ENCODE data around the gene INPP5E.
"Not testable (repeated sequence)": the region's sequence is repeated elsewhere in the genome, so short reads cannot be mapped to it uniquely, and the experiment has no call there.

INPP5E gene

GRCh38 chr9:136426787-136427186 lies 12.9 kb downstream of the INPP5E start:
- no peak for DNase-seq

GRCh38 chr9:136425367-136425766 lies 14.3 kb downstream of the INPP5E start:
- not testable (repeated sequence) for DNase-seq

- DNase-seq = no peak
Measured at GRCh38 chr9:136424750-136425362, 14.8 kb downstream of the INPP5E start.

- no peak for DNase-seq
Measured at GRCh38 chr9:136423432-136424146, 16.1 kb downstream of the INPP5E start.

DNA sequence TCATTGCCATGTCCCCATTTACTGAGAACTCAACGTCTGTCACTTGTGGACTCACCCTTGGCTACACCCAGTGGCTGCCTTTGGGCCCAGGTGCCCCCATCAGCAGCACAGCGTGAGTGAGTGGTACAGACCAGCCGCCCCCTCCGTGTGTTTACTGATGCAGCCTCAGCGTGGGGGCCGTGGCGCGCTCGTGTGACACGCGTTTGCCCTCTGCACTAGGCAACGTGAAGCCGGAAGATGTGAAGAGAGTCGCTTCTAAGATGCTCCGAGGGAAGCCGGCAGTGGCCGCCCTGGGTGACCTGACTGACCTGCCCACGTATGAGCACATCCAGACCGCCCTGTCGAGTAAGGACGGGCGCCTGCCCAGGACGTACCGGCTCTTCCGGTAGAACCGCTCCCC lies 16.8 kb downstream of the INPP5E start:
- DNase-seq = no peak

DNA sequence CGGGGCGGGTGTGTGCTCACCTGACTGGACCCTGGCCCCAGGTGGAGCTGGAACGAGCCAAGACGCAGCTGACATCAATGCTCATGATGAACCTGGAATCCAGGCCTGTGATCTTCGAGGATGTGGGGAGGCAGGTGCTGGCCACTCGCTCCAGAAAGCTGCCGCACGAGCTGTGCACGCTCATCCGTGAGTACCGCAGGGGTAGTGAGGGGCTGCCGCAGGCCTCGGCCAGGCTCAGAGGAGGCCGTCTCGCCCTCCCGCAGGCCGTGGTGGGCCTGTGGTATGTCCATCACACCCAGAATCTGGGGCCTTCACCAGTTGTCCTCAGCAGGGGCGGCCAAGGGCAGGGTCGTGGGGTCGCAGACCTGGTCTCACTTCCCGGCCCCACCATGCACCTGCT lies 17.9 kb downstream of the INPP5E start:
- no peak for DNase-seq

DNA sequence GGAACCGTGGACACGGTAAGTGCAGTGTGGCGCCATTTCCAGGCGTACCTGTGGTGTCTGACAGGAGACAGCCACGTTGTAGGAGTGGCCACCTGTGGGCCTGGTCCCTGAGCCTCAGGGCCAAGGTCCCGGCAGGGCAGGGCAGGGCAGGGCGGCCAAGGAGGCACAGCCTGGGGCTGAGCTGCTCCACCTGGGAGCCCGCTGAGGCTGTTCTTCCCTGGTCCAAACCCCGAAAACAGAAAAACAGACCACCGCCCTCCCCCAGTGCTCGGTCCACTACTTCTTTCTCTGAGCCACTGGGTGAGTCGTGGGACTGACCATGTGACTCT lies 20.6 kb downstream of the INPP5E start:
- DNase-seq = no peak

DNA sequence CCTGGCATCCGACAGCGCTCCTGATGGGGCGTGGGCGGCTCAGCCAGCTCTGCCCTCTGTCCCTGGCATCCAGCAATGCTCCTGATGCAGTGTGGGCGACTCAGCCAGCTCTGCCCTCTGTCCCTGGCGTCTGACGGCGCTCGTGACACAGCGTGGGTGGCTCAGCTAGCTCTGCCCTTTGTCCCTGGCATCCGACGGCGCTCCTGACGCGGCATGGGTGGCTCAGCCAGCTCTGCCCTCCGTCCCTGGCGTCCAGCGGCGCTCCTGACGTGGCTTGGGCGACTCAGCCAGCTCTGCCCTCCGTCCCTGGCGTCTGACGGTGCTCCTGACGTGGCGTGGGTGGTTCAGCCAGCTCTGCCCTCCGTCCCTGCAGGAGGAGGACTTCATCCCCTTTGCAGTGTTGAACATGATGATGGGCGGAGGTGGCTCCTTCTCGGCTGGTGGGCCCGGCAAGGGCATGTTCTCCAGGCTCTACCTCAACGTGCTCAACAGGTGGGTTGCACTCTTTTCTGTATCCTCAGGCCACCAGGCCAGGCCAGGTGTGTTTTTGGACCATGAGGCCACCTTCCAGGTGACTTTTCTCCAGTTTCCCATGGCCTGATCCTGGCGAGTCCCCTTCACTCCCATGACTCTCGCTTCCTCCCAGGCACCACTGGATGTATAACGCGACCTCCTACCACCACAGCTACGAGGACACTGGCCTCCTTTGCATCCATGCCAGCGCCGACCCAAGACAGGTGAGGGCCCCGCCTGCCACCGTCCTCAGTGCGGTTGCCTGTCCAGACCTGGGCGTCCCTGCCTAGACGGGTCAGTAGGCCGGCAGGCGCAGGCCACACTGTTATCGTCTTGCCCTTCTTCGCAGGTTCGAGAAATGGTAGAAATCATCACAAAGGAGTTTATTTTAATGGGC lies 21.2 kb downstream of the INPP5E start:
- no peak for DNase-seq

DNA sequence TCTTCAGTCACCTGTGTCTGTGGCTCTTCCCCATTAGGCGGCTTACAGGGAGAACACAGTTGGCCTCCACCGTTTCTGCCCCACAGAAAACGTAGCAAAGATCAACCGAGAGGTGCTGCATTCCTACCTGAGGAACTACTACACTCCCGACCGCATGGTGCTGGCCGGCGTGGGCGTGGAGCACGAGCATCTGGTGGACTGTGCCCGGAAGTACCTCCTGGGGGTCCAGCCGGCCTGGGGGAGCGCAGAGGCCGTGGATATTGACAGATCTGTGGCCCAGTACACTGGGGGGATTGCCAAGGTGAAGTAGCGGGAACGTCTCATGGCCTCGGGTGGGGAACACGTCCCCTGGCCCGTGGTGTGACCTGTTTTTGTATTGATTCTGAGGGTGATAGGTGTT lies 22.7 kb downstream of the INPP5E start:
- no peak for DNase-seq

DNA sequence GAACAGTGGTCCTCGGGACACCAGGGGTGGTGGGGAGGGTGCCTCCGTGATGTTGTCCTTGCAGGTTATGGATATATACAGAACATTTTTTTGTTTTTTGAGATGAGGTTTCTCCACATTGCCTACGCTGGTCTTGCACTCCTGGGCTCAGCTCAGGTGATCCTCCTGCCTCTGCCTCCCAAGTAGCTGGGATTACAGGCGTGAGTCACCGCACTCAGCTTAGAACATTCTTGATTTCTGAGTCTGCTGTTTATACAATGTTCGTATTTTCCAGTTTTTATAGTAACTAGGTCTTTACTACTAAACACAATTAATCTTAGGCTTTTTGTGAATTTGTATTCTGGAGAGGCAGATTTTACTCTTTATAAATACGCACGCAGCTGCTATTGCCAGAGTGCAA lies 23.2 kb downstream of the INPP5E start:
- no peak for DNase-seq

GRCh38 chr9:136412962-136413361 lies 26.7 kb downstream of the INPP5E start:
- no peak for DNase-seq

GRCh38 chr9:136411378-136411777 lies 28.3 kb downstream of the INPP5E start:
- no peak for DNase-seq

DNA sequence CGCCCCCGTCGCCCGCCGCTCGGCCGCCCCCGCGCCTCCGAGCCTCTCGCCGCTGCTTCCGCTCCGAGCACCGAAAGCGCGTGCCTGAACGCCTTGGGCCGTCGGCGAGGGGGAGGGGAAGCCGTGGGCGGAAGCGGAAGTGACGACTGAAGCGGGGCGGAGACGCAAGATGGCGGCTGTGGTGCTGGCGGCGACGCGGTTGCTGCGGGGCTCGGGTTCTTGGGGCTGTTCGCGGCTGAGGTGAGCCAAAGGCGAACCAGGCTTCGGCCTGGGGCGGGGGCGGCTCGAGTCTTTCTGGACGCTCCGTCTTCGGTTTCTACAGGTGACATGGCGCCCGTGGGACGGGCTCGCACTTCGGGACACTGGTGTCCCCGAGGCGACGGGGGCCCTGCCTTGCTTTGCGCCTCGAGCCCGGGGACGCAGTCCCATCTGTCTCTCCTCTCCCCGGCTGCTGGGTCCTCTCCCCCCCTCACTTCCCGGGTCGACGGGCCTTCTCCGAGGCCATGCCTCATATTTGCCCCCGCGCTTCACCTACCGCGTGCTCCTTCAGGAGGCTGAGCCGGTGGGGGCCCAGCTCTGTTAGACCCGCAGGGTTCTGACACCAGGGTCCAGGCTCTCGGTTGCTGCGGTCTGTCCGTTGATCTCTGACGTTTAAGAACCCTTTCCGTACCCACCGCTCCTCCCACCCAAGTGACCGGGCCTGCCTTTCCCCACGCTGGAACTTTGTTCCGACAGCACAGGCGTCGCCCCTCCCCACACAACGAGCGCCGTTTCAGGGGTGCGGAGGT lies 29.0 kb downstream of the INPP5E start, which contains the start of the genes ENTR1 and PMPCA:
Gene ENTR1, minus strand, starts transcription at position 115 of the 788 bp plus-strand sequence. CDS start 217 bp downstream, outside the sequence.
Gene PMPCA, plus strand, starts transcription at position 159 of the 788 bp plus-strand sequence. Its CDS starts 11 bp downstream, at position 170.
- DNase-seq = peak; percentile 80

GRCh38 chr9:136409557-136410455 lies 29.8 kb downstream of the INPP5E start:
- DNase-seq = peak; percentile 27

- no peak for DNase-seq
Measured at GRCh38 chr9:136407911-136408310, 31.7 kb downstream of the INPP5E start.

DNA sequence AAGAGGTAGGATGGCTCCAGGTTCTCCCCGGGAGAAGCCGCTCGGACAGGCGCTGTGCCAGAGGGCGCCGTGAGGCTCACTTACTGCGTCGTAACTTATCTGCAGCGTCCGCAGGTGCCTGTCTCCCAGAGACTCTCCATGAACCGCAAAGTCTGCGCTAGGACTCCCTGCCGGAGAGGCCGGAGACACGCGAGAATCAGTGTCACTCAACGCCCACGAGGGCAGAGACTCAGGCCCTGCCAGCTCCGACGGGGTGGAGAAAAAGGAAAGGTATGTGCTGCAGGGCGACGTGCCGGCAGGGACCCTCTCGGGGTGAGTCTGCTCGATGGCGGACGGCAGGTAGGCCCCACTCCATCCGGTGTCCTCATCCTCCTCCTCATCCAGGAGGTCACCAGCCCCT lies 32.6 kb downstream of the INPP5E start:
- not testable (repeated sequence) for DNase-seq

- not testable (repeated sequence) for DNase-seq
Measured at GRCh38 chr9:136405904-136406303, 33.7 kb downstream of the INPP5E start.

- DNase-seq = no peak
Measured at GRCh38 chr9:136405481-136405880, 34.2 kb downstream of the INPP5E start.

- DNase-seq = no peak
Measured at GRCh38 chr9:136404801-136405136, 34.9 kb downstream of the INPP5E start.

GRCh38 chr9:136403915-136404800 lies 35.5 kb downstream of the INPP5E start:
- no peak for DNase-seq

- no peak for DNase-seq
Measured at GRCh38 chr9:136403538-136403914, 36.1 kb downstream of the INPP5E start.

All from COR-L47 (cell line).